Measurements from ENCODE around the gene KSR2. TPM values are rescaled to one million over a fixed set of nuclear protein-coding genes. Genes with fewer than 3 reads are reported as not detected.

KSR2 gene
- total RNA-seq, 4 donors from 2014 or later = under 0.01 to 0.08 (median under 0.01) TPM; not detected in 1

GRCh38 chr12:117664169-117664568, 304.6 kb downstream of the KSR2 start:
- no peaks in the 10 kb centered on the region for H3K9me3 ChIP-seq
- no peaks in the 10 kb centered on the region for H3K4me1 ChIP-seq
- ATAC-seq = no peak
- no peaks in the 10 kb centered on the region for H3K36me3 ChIP-seq
- no peak for TF ChIP-seq CTCF (IDR thresholded peaks at IDR 0.05)
- peaks cover 43% of the 10 kb centered on the region for H3K27me3 ChIP-seq
- H3K4me3 ChIP-seq = no peak overlapping the region
- H3K27ac ChIP-seq = no peak overlapping the region
- 68 to 83% methylated on average over 1 to 3 of the region's 5 CpGs for WGBS, 2 donors (ENCODE audit: low coverage in 1 of 2)

DNA sequence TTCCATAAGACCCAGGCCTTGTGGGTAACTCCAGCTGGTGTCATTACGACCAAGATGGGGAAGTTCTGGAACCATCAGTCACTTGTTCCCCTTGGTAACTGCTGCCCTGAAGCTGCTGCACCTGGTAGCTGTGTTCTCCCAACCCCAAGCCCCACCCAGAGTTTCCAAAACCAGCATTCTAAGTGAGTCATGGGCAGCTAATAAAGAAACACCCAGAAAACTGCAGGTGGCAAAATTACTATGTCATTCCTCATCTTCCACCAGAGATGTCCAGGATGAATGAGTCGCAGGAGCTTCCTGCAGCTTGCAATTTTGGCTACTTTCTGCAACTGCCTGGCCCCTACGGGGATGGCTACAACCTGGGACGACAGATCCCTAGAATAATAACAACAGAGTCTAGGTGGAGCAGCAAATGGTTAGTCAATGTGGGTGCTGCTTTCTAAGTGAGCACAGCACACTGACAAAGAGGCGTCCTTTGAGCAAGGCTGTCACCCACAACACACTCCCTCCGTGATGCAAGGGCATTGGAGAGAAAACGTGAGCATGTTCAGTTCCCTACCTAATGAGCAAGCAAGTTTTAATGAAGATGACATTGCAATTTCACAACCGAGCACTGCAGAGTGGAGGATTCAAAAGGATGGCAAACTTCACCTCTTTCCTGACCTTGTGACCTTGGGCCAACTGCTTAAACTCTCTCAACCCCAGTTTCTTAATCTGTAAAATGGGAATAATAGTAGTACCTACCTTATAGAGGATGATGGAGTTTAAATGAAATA, 306.0 kb downstream of the KSR2 start:
- Histone ChIP-seq H3K9me3 (no peaks in the 10 kb centered on the region), H3K27me3 (peaks cover 37% of the 10 kb centered on the region), H3K36me3 (no peaks in the 10 kb centered on the region), H3K27ac (no peak overlapping the region), H3K4me3 (no peak overlapping the region), H3K4me1 (no peaks in the 10 kb centered on the region)
- 53 to 59% methylated on average over 3 to 5 of the region's 8 CpGs for WGBS, 2 donors (ENCODE audit: low coverage in 1 of 2)
- no peak for ATAC-seq
- TF ChIP-seq EP300 (IDR thresholded peaks at IDR 0.05) (no peak), CTCF (IDR thresholded peaks at IDR 0.05) (no peak), POLR2A (IDR thresholded peaks at IDR 0.05) (no peak), POLR2AphosphoS5 (IDR thresholded peaks at IDR 0.05) (no peak)

- H3K36me3 ChIP-seq = no peaks in the 10 kb centered on the region
- H3K9me3 ChIP-seq = no peaks in the 10 kb centered on the region
- no peak for ATAC-seq
- no peak overlapping the region for H3K4me3 ChIP-seq
- TF ChIP-seq EP300 (IDR thresholded peaks at IDR 0.05) (no peak), POLR2AphosphoS5 (IDR thresholded peaks at IDR 0.05) (no peak), POLR2A (IDR thresholded peaks at IDR 0.05) (no peak), CTCF (IDR thresholded peaks at IDR 0.05) (no peak)
- peaks cover 31% of the 10 kb centered on the region for H3K27me3 ChIP-seq
- WGBS, 2 donors (ENCODE audit: low coverage in 1 of 2) = 61% methylated on average over 3 of the region's 6 CpGs; no CpG with 5 or more reads in 1 of the 2 donors
- no peaks in the 10 kb centered on the region for H3K4me1 ChIP-seq
- no peak overlapping the region for H3K27ac ChIP-seq
Observed at GRCh38 chr12:117662220-117662619, 306.6 kb downstream of the KSR2 start.

- Histone ChIP-seq H3K36me3 (no peaks in the 10 kb centered on the region), H3K4me3 (no peak overlapping the region), H3K4me1 (no peaks in the 10 kb centered on the region), H3K27ac (no peak overlapping the region), H3K27me3 (peaks cover 23% of the 10 kb centered on the region), H3K9me3 (no peaks in the 10 kb centered on the region)
- no peak for ATAC-seq
- TF ChIP-seq POLR2A (IDR thresholded peaks at IDR 0.05) (no peak), EP300 (IDR thresholded peaks at IDR 0.05) (no peak), CTCF (IDR thresholded peaks at IDR 0.05) (no peak), POLR2AphosphoS5 (IDR thresholded peaks at IDR 0.05) (no peak)
- 45 to 47% methylated on average over 3 of the region's 3 CpGs for WGBS, 2 donors (ENCODE audit: low coverage in 1 of 2)
Observed at GRCh38 chr12:117661471-117661870, 307.3 kb downstream of the KSR2 start.

DNA sequence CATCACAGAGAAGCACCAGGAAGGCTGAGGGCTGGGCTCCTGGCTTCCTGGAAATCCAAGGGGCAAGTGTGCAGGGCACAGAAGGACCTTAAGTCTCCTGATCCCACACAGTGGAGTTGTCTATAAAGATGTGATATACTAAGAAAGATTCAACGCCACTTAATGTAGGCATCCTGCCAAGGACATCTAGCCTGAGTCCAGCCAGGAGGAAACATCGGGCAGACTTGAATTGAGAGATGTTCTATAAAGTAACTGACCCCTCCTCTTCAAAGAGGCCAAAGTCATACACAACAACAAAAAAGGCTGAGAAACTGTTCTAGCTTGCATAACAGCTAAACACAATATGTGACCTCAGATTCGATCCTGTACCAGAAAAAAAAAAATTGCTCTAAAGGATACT, 307.9 kb downstream of the KSR2 start:
- WGBS, 2 donors (ENCODE audit: low coverage in 1 of 2) = 59 to 71% methylated on average over 1 to 2 of the region's 3 CpGs
- TF ChIP-seq CTCF (IDR thresholded peaks at IDR 0.05) (no peak), POLR2A (IDR thresholded peaks at IDR 0.05) (no peak), POLR2AphosphoS5 (IDR thresholded peaks at IDR 0.05) (no peak), EP300 (IDR thresholded peaks at IDR 0.05) (no peak)
- H3K4me3 ChIP-seq = no peak overlapping the region
- ATAC-seq = no peak
- H3K27me3 ChIP-seq = peaks cover 19% of the 10 kb centered on the region
- H3K4me1 ChIP-seq = no peaks in the 10 kb centered on the region
- no peaks in the 10 kb centered on the region for H3K36me3 ChIP-seq
- H3K27ac ChIP-seq = no peak overlapping the region
- no peaks in the 10 kb centered on the region for H3K9me3 ChIP-seq
